Esophagus muscularis mucosa (tissue), 4 donors: ENCODE data around the gene TRIAP1. TPM values are rescaled to one million over a fixed set of nuclear protein-coding genes. Genes with fewer than 3 reads are reported as not detected.
"Not testable (repeated sequence)": the region's sequence is repeated elsewhere in the genome, so short reads cannot be mapped to it uniquely, and the experiment has no call there.

Experiments
- DNase-seq: peaks from one replicate; pipeline ENCODE4 v3.0.0-alpha.2; 2017; ENCODE audit errors: extremely low spot score
- H3K27ac ChIP-seq, 4 donors: fragments of 200-600 bp; sonication (generic); replicated peaks in 1 of 4; 1 replicate in 3 of 4; 2 replicates in 1 of 4; pipeline ENCODE4 v1.5.1; 2016 to 2019; ENCODE audit warnings: mild to moderate bottlenecking in 1 of 4
- H3K27me3 ChIP-seq, 4 donors: fragments of 200-600 bp; sonication (generic); one replicate each; pipeline versions ENCODE4 v1.5.1 to v1.6.0; 2016 to 2019
- H3K36me3 ChIP-seq, 4 donors: fragments of 200-600 bp; sonication (generic); one replicate each; pipeline ENCODE4 v1.5.1; 2016 to 2019
- H3K4me1 ChIP-seq, 4 donors: fragments of 200-600 bp; sonication (generic); one replicate each; pipeline ENCODE4 v1.5.1; 2016 to 2019
- H3K4me3 ChIP-seq, 4 donors: fragments of 200-600 bp; sonication (generic); 1 replicate in 2 of 4; 2 replicates in 2 of 4; pipeline ENCODE4 v1.5.1; 2016 to 2019; ENCODE audit warnings: mild to moderate bottlenecking in 4 of 4, moderate library complexity in 1 of 4
- H3K9me3 ChIP-seq, 4 donors: fragments of 200-600 bp; sonication (generic); 1 replicate in 3 of 4; 2 replicates in 1 of 4; pipeline ENCODE4 v1.5.1; 2016 to 2019
- CTCF ChIP-seq, 3 experiments: fragments of 200-600 bp in 2 of 3; fragments of 450-650 bp in 1 of 3; sonication (generic) in 2 of 3; IDR thresholded peaks; one replicate each; pipeline ENCODE4 v1.5.1; 2017 to 2019; ENCODE audit warnings: antibody characterized with exemption in 3 of 3, mild to moderate bottlenecking in 2 of 3, moderate library complexity in 1 of 3
- EP300 ChIP-seq: sonication (generic); formaldehyde crosslinking; IDR thresholded peaks from one replicate; pipeline ENCODE4 v1.6.1; 2017; ENCODE audit warnings: antibody characterized with exemption
- POLR2A ChIP-seq: fragments of 450-650 bp; IDR thresholded peaks from one replicate; pipeline ENCODE4 v1.6.1; 2017; ENCODE audit warnings: antibody characterized with exemption, moderate library complexity, mild to moderate bottlenecking, low read depth
- POLR2AphosphoS5 ChIP-seq, 2 donors: sonication (generic); formaldehyde crosslinking; IDR thresholded peaks; one replicate each; pipeline ENCODE4 v1.6.1; 2017; ENCODE audit warnings: antibody characterized with exemption in 2 of 2
- WGBS: methylation state at CpG from one replicate; pipeline ENCODE4 v1.1.5; 2018; 5-methylcytosine and 5-hydroxymethylcytosine counted together
- intact Hi-C: fragments of 100-400 bp; cut with DNase I; formaldehyde crosslinking; loops from one replicate; pipeline ENCODE4 v1.15.1; 2023
- total RNA-seq, 4 donors: library from RNA; depleted of rRNA; stranded (reverse); fragments of >200 nt; gene quantifications; one replicate each; pipeline versions ENCODE4 v1.1.0 to v1.2.1, GENCODE V29; 2016

TRIAP1 gene
- total RNA-seq, 4 donors from 2014 or later, result 9.8 to 17.7 (median 10.7) TPM

DNA sequence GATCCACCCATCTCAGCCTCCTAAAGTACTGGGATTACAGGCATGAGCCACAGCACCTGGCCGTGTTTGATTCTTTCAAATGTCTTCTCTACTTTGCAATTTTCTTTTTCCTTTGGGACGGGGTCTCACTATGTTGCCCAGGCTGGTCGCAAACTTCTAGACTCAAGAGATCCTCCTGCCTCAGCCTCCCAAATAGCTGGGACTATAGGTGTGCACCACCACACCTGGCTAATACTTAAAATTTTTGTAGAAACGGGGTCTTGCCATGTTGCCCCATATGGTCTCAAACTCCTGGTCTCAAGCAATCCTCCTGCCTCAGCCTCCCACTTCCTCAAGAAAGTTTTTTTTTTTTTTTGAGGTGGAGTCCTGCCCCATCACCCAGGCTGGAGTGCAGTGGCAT, 1.8 kb upstream of the TRIAP1 start:
- H3K27ac ChIP-seq, result no peak overlapping the region
- peaks cover 5 to 43% (median 31%) of the 10 kb centered on the region in 4 donors for H3K36me3 ChIP-seq
- no peak for DNase-seq
- H3K27me3 ChIP-seq, result no peaks in the 10 kb centered on the region
- no peak for TF ChIP-seq POLR2AphosphoS5 (IDR thresholded peaks at IDR 0.05)
- no peak for TF ChIP-seq EP300
- no peak for TF ChIP-seq CTCF (IDR thresholded peaks at IDR 0.05)
- no peak for TF ChIP-seq POLR2A
- 94% methylated on average over 4 of the region's 4 CpGs for WGBS
- peaks cover 0 to 5% (median 0%) of the 10 kb centered on the region in 4 donors for H3K9me3 ChIP-seq
- peak overlapping the region in 1 of 4 donors; percentile 87 for H3K4me3 ChIP-seq
- intact Hi-C loops, result no loop called here
- H3K4me1 ChIP-seq, result peaks cover 19 to 40% (median 30%) of the 10 kb centered on the region in 4 donors

GRCh38 chr12:120446844-120447178, 627 bp upstream of the TRIAP1 start:
- Histone ChIP-seq H3K4me3 (peak overlapping the region; percentile 80 to 90 (median 88)), H3K27ac (peak overlapping the region; percentile 89 to 93 (median 90)), H3K36me3 (peaks cover 5 to 48% (median 31%) of the 10 kb centered on the region in 4 donors), H3K4me1 (peaks cover 19 to 40% (median 30%) of the 10 kb centered on the region in 4 donors)
- WGBS, result 6% methylated on average over 17 of the region's 17 CpGs
- H3K27me3 ChIP-seq, intact Hi-C loops, DNase-seq, H3K9me3 ChIP-seq: not testable (repeated sequence)

DNA sequence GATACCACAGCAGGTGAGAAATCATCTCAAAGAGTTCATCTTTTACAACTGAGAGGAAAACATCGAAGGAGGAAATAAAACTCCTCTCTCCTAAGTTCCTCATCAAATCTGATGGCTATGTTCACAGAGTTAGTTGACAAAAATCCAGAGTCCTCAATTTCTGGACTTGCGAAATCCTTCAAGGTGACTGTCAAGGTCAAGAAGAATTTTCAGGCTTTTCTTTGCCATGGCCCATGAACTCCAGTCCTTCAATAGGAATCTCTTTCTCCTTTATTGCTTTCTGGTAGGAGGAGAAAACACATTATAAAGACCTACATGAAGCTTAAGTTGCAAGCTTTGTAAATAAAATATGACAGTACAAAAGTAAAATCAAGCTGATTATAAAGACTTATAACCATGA, 1.5 kb downstream of the TRIAP1 start:
- H3K27ac ChIP-seq, result peak overlapping the region in 1 of 4 donors; percentile 2
- no peak overlapping the region for H3K4me3 ChIP-seq
- intact Hi-C loops, result no loop called here
- WGBS, result 94% methylated on average over 2 of the region's 2 CpGs
- peaks cover 5 to 56% (median 43%) of the 10 kb centered on the region in 4 donors for H3K36me3 ChIP-seq
- no peaks in the 10 kb centered on the region for H3K27me3 ChIP-seq
- TF ChIP-seq POLR2A, result no peak
- TF ChIP-seq EP300, result no peak
- no peak for TF ChIP-seq POLR2AphosphoS5 (IDR thresholded peaks at IDR 0.05)
- TF ChIP-seq CTCF (IDR thresholded peaks at IDR 0.05), result no peak
- H3K9me3 ChIP-seq, result peaks cover 0 to 5% (median 0%) of the 10 kb centered on the region in 4 donors
- peaks cover 24 to 44% (median 36%) of the 10 kb centered on the region in 4 donors for H3K4me1 ChIP-seq
- no peak for DNase-seq

GRCh38 chr12:120439646-120440247, 6.4 kb downstream of the TRIAP1 start:
- Histone ChIP-seq H3K4me3 (no peak overlapping the region), H3K27ac (no peak overlapping the region), H3K27me3 (peaks cover 0 to 2% (median 0%) of the 10 kb centered on the region in 4 donors), H3K36me3 (peaks cover 5 to 51% (median 43%) of the 10 kb centered on the region in 4 donors), H3K4me1 (peaks cover 16 to 25% (median 23%) of the 10 kb centered on the region in 4 donors), H3K9me3 (no peaks in the 10 kb centered on the region)
- TF ChIP-seq CTCF (IDR thresholded peaks at IDR 0.05) (peak; percentile 21 to 66 (median 60)), EP300 (no peak)
- intact Hi-C loops, result no loop called here
- WGBS, result 24% methylated on average over 6 of the region's 6 CpGs
- DNase-seq, result no peak

DNA sequence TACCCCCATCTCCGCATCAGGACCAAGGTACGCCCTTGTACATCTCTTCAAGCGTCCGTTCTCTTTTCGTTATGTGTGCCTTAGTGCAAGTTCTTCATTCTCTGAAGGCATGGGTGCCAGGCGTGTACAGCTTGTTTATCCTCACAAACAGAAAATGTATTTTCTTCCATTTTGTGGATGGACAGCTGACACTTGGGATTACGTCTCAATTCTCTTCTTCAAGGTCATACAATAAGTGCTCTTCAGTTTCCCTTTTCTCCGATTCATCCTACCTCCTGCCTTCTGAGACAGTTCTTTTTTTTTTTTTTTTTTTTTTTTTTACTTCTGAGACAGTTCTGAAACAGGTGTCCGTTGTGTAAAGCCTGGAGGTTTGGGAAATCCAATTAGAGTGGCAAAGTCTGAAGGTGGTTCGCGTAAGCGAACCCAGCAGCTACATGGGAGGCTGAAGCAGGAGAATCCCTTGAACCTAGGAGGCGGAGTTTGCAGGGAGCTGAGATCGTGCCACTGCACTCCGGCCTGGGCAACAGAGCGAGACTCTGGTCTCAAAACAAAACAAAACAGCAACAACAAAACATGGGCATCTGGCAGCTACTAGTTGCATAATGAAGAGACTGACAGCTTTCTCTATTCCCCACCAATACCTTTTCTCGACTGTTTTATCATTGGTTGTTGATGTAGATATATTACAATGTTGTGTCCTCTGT, 7.5 kb downstream of the TRIAP1 start:
- DNase-seq, result no peak
- H3K27ac ChIP-seq, result peak overlapping the region; percentile 80 to 87 (median 83)
- peaks cover 0 to 40% (median 34%) of the 10 kb centered on the region in 4 donors for H3K36me3 ChIP-seq
- TF ChIP-seq CTCF (IDR thresholded peaks at IDR 0.05) (no peak), POLR2A (no peak), POLR2AphosphoS5 (IDR thresholded peaks at IDR 0.05) (no peak), EP300 (no peak)
- WGBS, result 36% methylated on average over 17 of the region's 17 CpGs
- peaks cover 16 to 25% (median 22%) of the 10 kb centered on the region in 4 donors for H3K4me1 ChIP-seq
- intact Hi-C loops, result no loop called here
- peak overlapping the region; percentile 64 to 90 (median 74) for H3K4me3 ChIP-seq
- H3K27me3 ChIP-seq, result peaks cover 0 to 12% (median 0%) of the 10 kb centered on the region in 4 donors
- H3K9me3 ChIP-seq, result no peaks in the 10 kb centered on the region
